PC-3 (cell line): ENCODE results near the gene SPG11.
"Not testable (repeated sequence)": the region's sequence is repeated elsewhere in the genome, so short reads cannot be mapped to it uniquely, and the experiment has no call there.

Source experiments
- EZH2 ChIP-seq: fragments of 300-600 bp; sonication (generic); IDR thresholded peaks from one replicate; pipeline ENCODE4 v1.6.1; 2017; ENCODE audit warnings: antibody characterized with exemption, mild to moderate bottlenecking, low read length; ENCODE audit not compliant: unreplicated experiment
- EZH2phosphoT487 ChIP-seq: fragments of 300-600 bp; sonication (generic); IDR thresholded peaks from 2 replicates; pipeline ENCODE4 v1.6.1; 2018; ENCODE audit warnings: mild to moderate bottlenecking, antibody characterized with exemption, low read length, borderline replicate concordance
- TF ChIP-seq, protein P1 (sequence below): fragments of 300-600 bp; sonication (generic); conservative IDR thresholded peaks from 2 replicates; pipeline ENCODE4 v1.5.1; 2017; ENCODE audit warnings: antibody characterized with exemption, low read depth, mild to moderate bottlenecking, low read length

DNA sequence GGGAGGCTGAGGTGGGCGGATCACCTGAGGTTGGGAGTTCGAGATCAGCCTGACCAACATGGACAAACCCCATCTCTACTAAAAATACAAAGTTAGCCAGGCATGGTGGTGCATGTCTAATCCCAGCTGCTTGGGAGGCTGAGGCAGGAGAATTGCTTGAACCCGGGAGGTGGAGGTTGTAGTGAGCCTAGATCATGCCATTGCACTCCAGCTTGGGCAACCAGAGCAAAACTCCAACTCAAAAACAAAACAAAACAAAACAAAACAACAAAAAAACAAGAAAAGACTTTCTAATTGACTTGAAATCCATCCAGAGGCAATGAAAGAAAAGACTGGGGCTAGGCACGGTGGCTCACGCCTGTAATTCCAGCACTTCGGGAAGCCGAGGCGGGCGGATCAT is 114.3 kb downstream of the SPG11 start:
- TF ChIP-seq, protein P1, sequence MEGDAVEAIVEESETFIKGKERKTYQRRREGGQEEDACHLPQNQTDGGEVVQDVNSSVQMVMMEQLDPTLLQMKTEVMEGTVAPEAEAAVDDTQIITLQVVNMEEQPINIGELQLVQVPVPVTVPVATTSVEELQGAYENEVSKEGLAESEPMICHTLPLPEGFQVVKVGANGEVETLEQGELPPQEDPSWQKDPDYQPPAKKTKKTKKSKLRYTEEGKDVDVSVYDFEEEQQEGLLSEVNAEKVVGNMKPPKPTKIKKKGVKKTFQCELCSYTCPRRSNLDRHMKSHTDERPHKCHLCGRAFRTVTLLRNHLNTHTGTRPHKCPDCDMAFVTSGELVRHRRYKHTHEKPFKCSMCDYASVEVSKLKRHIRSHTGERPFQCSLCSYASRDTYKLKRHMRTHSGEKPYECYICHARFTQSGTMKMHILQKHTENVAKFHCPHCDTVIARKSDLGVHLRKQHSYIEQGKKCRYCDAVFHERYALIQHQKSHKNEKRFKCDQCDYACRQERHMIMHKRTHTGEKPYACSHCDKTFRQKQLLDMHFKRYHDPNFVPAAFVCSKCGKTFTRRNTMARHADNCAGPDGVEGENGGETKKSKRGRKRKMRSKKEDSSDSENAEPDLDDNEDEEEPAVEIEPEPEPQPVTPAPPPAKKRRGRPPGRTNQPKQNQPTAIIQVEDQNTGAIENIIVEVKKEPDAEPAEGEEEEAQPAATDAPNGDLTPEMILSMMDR, result not testable (repeated sequence)
- TF ChIP-seq EZH2, EZH2phosphoT487: not testable (repeated sequence)
